Neutrophil (primary cell): ENCODE measurements around the gene PAX8.
A peak's percentile ranks its signal among the peaks of the same experiment; 100 is the strongest.
"Not testable (repeated sequence)": the region's sequence is repeated elsewhere in the genome, so short reads cannot be mapped to it uniquely, and the experiment has no call there.

ENCODE experiments used
- H3K27ac ChIP-seq: fragments of 200-600 bp; sonication (generic); 2 replicates; pipeline ENCODE4 v1.5.1; 2016; ENCODE audit warnings: mild to moderate bottlenecking, moderate library complexity
- H3K27me3 ChIP-seq: fragments of 200-600 bp; sonication (generic); 2 replicates; pipeline ENCODE4 v1.6.0; 2016; ENCODE audit warnings: mild to moderate bottlenecking
- H3K36me3 ChIP-seq: fragments of 200-600 bp; sonication (generic); 2 replicates; pipeline ENCODE4 v1.5.1; 2017
- H3K4me1 ChIP-seq, 2 experiments: fragments of 200-600 bp in 1 of 2; sonication (generic) in 1 of 2; 1 replicate in 1 of 2; 2 replicates in 1 of 2; pipeline versions ENCODE4 v1.5.1 to v1.6.1; 2013 to 2016; ENCODE audit warnings: low read depth in 1 of 2, low read length in 1 of 2, mild to moderate bottlenecking in 1 of 2, moderate library complexity in 1 of 2; ENCODE audit not compliant: control insufficient read depth in 1 of 2, insufficient read depth in 1 of 2
- H3K4me3 ChIP-seq, 2 experiments: fragments of 200-600 bp in 1 of 2; sonication (generic) in 1 of 2; 1 replicate in 1 of 2; 2 replicates in 1 of 2; pipeline ENCODE4 v1.5.1; 2013 to 2016; ENCODE audit warnings: low read depth in 1 of 2, low read length in 1 of 2, mild to moderate bottlenecking in 1 of 2, moderate library complexity in 1 of 2
- H3K9me3 ChIP-seq: fragments of 200-600 bp; sonication (generic); 2 replicates; pipeline ENCODE4 v1.5.1; 2016
- TF ChIP-seq, protein P1 (sequence below): fragments of 200-600 bp; sonication (generic); IDR thresholded peaks from 2 replicates; pipeline ENCODE4 v1.5.1; 2016; ENCODE audit warnings: antibody characterized with exemption

PAX8 gene

DNA sequence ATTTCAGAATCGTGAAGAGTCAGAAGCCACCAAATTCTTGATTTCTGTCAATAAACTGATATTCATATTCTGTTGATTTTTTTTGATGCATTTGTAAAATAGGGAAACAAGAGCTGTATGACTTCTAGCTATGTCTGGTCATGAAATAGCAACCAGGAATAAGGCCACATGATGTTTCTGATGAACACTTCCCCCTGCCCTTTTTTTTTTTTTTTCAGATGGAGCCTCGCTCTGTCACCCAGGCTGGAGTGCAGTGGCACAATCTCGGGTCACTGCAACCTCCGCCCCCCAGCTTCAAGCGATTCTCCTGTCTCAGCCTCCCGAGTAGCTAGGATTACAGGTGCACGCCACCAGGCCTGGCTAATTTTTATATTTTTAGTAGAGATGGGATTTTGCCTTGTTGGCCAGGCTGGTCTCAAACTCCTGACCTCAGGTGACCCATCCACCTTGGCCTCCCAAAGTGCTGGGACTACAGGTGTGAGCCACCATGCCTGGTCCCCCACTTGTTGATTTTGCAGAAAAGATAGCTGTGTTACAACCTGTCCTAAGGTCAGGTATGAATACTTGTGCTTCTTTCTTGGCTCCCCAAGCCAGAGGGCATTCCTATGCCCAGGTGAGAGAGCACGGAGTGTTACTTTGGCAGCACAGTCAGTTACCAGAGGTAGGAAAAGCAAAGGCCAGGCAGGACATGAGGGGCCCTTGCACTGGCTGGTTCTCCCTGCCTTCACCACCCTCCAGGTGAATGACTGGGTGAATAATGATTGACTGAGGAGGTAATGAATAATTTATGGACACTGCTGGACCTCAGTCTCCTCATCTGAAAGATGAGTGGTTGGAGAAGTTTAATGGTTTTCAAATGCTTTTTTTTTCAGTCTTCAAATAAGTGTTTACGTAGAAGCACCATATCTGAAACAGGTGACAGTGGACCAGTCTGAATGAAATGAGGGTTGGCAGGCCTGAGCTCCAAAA lies 39.6 kb downstream of the PAX8 start:
- Histone ChIP-seq H3K4me1 (peaks cover 0 to 12% of the 10 kb centered on the region in 2 experiments), H3K9me3 (no peaks in the 10 kb centered on the region), H3K27me3 (peaks cover 10% of the 10 kb centered on the region), H3K4me3 (no peak overlapping the region), H3K27ac (no peak overlapping the region), H3K36me3 (no peaks in the 10 kb centered on the region)
- TF ChIP-seq, protein P1, sequence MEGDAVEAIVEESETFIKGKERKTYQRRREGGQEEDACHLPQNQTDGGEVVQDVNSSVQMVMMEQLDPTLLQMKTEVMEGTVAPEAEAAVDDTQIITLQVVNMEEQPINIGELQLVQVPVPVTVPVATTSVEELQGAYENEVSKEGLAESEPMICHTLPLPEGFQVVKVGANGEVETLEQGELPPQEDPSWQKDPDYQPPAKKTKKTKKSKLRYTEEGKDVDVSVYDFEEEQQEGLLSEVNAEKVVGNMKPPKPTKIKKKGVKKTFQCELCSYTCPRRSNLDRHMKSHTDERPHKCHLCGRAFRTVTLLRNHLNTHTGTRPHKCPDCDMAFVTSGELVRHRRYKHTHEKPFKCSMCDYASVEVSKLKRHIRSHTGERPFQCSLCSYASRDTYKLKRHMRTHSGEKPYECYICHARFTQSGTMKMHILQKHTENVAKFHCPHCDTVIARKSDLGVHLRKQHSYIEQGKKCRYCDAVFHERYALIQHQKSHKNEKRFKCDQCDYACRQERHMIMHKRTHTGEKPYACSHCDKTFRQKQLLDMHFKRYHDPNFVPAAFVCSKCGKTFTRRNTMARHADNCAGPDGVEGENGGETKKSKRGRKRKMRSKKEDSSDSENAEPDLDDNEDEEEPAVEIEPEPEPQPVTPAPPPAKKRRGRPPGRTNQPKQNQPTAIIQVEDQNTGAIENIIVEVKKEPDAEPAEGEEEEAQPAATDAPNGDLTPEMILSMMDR, result no peak

DNA sequence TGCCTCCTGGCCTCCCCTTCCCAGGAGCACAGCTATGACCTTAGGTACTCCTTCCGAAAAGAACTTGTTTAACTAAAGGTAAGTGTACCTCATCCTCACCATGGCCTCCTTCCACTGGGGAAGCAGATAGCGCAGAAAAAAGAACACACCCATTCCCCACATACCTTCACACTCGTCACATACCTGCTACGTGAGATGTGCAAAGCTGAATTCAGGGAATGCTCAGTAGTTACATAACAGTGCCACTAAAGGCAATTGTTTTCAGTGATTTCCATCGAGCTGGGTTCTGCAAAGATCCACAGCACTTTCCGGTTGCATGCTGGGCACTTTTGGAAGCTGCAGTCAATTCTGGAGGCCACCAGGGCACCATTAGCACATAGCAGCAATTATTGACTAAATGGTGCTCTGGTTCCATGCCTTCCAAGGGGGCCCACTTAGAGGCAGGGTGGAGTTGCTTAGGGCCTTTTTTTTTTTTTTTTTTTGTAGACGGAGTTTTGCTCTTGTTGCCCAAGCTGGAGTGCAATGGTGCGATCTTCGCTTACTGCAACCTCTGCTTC lies 41.0 kb downstream of the PAX8 start:
- peaks cover 10% of the 10 kb centered on the region for H3K27me3 ChIP-seq
- no peak overlapping the region for H3K27ac ChIP-seq
- H3K36me3 ChIP-seq, result no peaks in the 10 kb centered on the region
- H3K9me3 ChIP-seq, result no peaks in the 10 kb centered on the region
- TF ChIP-seq, protein P1, result no peak
- peaks cover 0 to 12% of the 10 kb centered on the region in 2 experiments for H3K4me1 ChIP-seq
- no peak overlapping the region for H3K4me3 ChIP-seq

DNA sequence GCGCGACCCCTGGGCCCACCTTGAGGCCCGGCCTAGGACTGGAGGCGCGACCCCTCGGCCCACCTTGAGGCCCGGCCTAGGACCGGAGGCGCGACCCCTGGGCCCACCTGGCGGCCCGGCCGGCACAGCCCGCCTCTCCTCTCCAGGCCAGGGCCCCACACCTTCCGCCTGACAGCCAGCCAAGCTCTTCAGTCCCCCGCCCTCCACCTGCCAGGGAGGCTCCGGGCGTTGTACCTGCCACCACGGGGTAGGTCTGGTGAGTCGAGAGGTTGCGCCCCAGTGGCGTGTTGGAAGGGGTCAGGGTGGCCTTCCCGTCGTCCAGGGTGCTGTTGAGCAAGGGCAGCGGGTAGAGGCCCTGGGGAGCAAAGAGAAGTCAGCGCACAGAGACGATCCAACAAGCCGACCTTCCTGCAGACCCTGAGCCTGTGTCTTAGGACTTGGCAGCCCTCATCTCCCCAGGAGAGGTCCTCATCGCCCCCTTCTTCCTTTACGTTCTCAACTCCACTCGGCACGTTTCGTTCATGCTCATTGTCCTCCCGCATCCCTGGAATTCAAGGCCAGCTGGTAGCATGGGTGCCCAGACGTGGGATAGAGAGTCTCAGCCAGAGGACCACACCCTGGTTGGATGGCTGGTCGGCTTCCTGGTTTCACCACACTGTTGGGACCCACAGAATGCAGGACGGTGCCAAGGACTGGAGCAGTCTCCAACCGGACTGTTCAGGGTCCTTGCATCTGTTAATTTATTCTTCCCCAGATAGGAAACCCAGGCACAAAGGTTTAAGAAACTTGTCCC lies 42.2 kb downstream of the PAX8 start:
- Histone ChIP-seq H3K36me3 (no peaks in the 10 kb centered on the region), H3K27ac (peak overlapping the region; percentile 9), H3K4me1 (peaks cover 0 to 17% of the 10 kb centered on the region in 2 experiments), H3K27me3 (peaks cover 10% of the 10 kb centered on the region), H3K9me3 (no peaks in the 10 kb centered on the region), H3K4me3 (no peak overlapping the region)
- TF ChIP-seq, protein P1, result no peak

DNA sequence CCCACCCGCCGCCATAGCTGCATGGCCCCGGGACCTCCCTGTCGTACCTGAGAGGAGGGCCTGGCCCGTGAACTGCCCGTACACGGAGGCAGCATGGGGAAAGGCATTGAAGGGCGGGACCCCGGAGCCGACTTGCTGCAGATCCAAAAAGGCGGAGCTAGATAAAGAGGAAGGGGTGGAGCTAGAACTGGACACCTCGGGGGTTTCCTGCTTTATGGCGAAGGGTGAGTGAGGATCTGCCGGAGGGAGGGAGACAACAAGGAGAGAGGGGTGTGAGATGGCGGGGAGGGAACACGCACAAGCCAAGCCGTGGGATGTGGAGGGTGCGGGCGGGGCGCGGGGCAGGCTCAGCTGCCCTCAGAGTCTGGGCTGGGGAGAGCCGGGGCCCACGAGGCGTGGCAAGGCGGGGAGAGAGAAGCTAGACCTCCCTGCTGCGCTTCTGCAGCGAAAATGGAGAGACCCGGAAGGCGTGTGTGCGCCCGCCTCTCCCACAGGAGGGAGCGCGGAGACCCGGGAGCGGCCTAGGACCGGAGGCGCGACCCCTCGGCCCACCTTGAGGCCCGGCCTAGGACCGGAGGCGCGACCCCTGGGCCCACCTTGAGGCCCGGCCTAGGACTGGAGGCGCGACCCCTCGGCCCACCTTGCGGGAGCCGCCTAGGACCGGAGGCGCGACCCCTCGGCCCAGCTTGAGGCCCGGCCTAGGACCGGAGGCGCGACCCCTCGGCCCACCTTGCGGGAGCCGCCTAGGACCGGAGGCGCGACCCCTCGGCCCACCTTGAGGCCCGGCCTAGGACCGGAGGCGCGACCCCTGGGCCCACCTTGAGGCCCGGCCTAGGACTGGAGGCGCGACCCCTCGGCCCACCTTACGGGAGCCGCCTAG lies 43.1 kb downstream of the PAX8 start:
- H3K36me3 ChIP-seq, H3K27me3 ChIP-seq, H3K9me3 ChIP-seq: not testable (repeated sequence)
- Histone ChIP-seq H3K4me3 (peak overlapping the region; percentile 56 to 64), H3K27ac (peak overlapping the region; percentile 41), H3K4me1 (peaks cover 0 to 14% of the 10 kb centered on the region in 2 experiments)

DNA sequence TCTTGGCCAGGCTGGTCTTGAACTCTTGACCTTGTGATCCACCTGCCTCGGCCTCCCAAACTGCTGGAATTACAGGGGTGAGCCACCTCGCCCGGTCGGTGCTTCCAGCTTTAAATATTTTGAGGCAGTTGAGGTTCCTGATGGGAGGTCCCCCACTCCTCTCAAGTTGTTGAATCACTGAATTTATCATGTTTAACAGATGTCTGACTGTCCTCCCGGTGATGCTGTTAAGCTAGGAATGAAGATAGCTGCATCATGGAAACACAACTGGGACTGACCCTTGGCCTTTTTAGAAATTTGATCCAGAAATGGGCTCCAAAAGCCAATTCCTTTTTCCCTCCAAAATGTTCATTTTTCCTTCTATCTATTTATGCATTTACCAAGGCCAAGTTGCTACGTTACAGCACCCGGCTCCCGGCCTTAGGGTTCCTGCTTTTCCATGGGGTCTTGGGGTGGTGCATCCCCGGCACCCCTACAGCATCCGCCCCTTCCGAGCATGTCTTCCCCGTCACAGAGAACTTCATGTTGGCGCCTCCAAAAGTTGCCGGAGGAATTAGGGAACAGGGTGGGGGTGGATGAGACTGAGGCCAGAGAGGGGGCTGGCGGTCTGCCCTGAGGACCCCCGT lies 43.9 kb downstream of the PAX8 start:
- TF ChIP-seq, protein P1, result no peak
- Histone ChIP-seq H3K27me3 (no peaks in the 10 kb centered on the region), H3K27ac (no peak overlapping the region), H3K4me3 (peak overlapping the region; percentile 56 to 64), H3K9me3 (no peaks in the 10 kb centered on the region), H3K36me3 (no peaks in the 10 kb centered on the region), H3K4me1 (peaks cover 5 to 22% of the 10 kb centered on the region in 2 experiments)
